UCSD-AML1 (cell line): ENCODE measurements around the gene COL1A2.

Experiments used
- DNase-seq: peaks from one replicate; lab custom pipeline; 2025; ENCODE audit not compliant: unreplicated experiment; lab: John Stamatoyannopoulos, UW

Gene COL1A2

DNA sequence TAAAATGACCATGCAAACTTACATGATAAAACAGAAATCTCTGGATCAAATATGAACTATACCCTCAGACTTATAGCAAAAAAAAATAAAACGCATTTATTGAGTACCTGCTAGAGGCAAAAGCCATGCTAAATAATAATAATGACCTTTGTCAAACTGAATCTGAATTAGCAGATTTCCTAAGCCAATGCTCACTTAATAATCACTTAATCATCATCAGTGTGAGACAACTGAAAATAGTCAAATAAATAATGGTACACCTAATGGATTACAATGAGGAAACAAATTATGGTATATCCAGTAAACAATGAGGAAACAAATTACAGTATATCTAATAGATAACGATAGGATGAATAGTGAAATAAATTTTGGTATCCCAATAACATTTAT is 37.6 kb downstream of the COL1A2 start:
- DNase-seq, result no peak

DNA sequence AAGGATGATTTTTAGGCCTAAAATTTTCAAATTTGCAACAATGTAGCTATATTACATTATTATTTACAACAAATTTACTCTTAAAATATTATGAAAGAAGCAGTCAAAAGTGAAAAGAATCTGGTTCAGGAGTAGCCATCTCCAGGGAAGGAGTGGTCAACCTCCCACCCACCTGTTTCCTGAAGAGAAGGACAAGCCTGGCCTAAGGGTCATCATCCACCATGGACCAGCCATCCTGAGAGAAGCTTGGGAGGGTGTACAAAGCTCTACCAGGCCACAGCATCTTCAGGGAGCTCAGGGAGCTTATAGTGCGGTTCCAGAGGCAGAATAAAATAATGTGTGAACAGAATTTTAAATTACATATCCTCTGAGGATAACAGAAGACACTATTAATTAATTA is 38.1 kb downstream of the COL1A2 start:
- no peak for DNase-seq

DNA sequence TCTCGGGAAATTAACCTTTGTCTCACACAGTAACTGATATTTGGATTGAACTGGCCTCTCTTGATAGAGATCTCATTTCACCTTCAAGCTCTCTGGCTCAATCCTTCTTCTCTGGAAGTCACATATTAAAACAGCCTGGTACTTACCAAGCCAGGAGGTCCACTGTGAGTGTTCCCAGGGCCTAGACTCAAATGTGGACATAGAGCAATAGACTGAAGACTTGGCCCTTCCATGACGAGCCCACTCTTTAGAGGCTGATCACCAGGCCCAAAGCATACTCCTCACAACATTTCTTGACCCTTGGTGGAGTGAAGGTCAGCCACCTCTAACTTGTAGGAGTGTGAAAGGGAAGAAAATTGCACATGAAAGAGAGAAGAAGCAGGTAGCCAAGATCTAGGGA is 38.5 kb downstream of the COL1A2 start:
- no peak for DNase-seq

DNA sequence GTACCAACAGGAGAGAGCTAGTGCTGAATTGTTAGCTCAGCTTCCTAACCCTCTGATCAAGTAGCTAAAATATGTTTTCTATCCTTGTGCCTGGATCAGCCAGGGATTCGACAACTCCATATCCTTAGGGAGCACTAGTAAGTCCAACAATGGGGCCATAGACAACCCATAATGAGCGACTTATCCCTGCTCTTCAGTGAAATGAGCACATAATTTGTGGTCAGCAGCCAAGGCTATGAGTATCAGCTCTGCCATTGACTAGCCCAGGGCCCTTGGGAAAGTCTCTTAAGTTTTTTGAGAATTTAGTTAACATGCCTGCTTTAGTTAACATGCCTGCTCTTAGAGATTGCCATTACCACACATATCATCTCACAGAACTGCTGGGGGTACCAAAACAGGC is 39.3 kb downstream of the COL1A2 start:
- DNase-seq, result no peak

DNA sequence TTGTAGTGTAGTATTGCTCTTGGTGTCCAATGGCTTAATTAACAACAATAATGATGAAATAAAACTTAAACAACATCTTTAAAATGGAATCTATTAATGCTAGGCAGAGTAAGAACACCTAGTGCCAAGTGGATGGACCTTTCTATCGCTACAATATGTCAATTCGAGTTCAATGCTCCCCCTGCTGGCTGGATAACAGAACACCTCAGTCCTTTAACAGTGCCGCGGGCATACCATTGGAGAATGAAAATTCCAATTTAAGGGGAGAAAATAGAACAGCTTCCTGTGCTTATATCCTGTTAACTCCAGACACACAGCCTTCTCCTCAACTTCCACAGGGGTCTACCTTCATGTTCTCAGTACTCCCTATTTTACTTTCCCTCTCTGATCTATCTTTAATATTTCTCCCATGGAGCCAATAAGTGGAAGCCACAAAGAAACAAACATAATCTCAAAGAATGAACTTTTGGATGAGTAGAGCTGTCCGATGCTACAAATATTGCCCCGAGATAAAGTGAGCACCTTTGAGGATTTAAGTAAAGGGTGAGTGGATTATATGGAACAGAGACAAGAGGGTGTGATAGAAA is 41.4 kb downstream of the COL1A2 start:
- DNase-seq, result peak; percentile 6

DNA sequence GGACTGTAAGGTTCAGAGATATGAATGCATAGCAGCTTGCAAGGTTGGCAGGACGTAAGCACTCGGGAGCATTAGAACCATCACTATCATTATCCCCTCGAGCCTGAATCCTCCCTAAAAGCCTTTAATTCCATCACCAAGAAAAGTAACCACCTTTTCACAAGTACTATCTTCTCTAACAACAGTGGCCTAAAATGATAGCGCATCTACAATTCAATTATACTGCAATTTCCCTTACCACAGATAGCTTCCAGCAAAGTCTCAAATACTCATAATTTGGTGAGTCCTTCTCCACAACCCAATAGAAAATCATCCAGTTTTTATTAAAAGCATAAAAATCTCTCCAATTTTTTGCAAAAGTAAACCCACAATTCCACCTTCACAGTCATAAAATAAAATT is 42.0 kb downstream of the COL1A2 start:
- DNase-seq, result no peak

DNA sequence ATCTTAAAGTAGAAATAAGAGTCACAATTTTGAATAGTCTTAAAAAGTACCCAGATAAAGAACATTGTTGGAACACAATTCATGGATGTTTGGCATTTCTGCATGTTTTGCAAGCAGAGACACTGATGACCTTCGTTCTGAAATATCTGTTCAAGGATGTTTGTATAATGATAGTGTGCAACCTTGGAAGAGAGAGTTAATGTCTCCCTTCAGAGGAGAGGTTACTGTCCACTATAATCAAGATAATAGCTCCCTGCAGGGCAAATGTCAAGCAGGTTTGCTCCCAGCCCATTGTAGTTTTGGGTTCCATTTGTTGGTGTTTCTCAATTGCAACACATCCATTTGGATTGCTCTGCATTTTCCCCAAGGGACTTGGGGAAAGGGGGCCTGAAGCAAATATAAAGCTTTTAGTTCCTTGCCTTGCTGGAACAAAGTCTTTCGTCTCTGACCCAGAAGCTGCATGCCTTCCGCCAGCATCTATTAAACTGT is 45.2 kb downstream of the COL1A2 start:
- DNase-seq, result no peak

DNA sequence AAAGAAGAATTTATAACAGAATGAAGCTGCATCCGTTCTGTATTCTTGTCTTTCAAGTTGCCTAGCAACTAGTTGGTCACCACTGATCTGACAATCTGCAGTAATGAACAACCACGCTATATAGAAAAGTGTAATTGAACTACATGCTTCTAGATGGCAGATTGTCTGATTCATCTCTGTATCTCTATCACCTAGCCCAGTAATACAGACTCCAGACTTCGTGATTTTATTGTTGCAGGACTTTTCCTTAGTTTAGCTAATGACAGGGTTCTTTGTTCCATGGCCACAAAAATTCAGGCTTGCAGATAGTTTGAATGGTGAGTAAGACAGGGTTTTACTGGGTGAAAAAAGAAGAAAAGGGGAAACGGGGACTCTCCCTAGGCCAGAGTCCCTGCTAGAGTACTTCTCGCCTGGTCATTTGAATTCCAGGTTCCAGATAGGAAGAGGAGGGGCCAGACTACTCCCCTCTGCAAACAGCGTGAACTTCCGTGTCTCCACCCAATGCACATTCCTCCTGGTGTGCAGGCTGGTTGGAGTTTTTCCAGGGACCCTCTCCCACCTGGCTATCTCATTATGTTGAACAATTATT is 45.9 kb downstream of the COL1A2 start:
- no peak for DNase-seq

DNA sequence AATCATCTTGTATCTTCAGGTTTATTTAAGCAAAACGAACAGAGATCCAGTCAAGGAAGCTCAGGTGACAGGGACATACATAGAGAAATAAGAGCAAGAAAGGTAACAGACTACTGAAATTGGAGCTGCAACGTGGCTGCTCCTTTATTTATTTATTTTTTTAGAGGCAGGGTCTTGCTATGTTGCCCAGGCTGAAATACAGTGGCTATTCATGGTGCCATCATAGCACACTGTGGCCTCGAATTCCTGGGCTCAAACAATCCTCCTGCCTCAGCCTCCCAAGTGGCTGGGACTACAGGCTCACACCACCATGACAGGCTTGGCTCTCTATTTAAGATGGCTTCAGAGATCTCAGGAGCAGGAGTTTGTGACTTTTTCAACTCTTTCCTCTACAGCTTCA is 46.4 kb downstream of the COL1A2 start:
- no peak for DNase-seq

DNA sequence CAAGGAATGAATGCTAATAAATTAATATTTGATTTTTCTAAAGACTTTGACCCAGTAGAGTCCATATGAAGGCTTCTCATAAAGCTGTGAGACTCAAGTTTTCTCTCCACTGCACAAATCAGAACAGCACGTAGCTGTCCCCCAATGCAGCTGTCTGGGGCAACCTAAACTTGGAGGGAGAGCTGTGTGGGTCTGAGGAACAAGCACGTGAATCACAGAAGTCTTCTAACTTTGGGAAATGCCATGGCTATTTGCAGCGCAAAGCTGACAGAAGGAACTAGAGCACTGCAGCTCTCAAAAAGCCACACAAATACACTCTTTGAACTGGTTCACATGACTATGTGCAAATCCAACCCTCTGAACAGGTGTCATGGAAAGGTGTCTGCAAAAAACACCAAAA is 47.9 kb downstream of the COL1A2 start:
- DNase-seq, result no peak

DNA sequence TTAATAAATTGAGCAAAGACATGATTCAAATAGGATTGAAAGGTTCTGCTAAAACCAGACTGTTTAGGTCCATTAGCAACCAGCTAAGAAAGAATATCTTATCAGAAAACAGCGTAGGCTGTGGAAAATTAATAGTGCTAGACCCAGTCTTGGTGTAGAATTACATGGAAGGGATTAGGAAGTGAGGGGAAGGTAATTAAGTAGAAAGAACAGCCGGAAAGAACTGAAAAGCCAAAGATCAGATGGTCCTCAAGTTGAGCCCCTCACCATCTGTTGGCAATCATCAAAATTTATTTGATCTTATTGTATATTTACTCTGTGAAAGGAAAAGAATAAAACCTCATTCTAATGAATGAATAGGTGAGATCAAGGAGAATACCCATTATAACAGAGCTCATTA is 50.1 kb downstream of the COL1A2 start:
- DNase-seq, result no peak

DNA sequence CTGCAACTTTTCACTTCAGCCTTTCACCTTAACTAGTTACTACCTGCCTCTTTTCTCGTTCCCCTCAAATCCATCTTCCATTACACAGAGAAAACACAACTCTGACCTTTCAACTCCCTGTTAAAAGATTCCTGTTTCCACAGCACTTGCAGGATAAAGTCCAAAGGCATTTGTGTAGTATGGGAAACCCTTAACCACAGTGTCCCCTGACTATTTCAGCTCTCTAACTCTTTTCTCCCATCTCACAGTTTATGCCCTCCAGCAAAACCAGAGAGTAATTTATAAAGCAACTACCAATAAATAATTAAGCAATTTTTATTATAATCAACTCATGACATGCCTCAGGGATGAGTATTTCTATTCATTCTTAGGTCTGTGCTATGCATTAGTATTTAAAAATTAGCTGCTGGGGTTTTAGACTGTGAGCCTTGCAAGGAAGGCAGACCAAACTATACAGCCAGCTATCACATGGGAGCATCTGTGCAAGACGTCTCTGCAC is 51.0 kb downstream of the COL1A2 start:
- DNase-seq, result no peak

DNA sequence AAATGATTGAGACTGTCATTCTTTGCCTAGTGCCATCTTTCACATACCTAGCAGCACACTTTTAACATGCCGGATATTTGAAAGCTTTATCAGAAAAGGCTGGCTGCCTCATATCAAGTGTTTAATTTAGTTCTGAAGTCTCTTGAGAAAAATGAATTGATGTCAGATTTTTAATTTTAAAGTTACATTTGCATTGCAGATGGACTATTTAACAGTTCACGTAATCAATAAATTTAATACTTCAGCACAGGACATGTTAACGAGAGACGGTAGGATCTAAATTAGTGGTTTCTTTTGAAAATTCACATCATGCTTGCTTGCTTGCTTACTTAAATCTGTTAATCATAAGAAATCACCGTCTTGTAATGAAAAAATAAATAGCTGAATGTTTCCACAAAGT is 51.6 kb downstream of the COL1A2 start:
- DNase-seq, result no peak

DNA sequence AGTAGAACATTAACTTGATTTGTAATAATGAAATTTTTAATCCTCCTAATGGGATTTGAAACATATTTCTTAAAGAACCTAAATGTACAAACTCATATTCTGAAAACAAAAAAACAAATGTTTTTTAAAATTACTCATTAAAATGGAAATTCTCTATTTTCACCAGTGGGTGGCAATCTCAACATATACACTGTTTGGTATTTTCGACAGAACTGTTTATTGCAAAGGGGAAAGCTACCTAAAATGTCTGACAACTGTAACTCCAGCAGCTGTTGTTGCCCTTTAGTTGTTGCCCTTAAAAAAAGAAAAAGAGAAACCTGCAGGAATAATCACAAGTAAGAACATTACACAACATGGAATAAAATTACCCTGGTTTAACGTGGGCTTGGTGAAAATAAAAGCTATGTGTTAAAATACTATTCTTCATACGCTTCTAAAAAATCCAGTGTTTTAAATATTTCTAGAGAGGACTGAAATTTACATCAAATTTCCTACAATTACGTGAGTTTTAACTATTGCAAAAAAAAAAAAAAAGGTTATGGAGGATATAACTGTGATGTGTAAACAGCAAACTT is 54.5 kb downstream of the COL1A2 start:
- no peak for DNase-seq

DNA sequence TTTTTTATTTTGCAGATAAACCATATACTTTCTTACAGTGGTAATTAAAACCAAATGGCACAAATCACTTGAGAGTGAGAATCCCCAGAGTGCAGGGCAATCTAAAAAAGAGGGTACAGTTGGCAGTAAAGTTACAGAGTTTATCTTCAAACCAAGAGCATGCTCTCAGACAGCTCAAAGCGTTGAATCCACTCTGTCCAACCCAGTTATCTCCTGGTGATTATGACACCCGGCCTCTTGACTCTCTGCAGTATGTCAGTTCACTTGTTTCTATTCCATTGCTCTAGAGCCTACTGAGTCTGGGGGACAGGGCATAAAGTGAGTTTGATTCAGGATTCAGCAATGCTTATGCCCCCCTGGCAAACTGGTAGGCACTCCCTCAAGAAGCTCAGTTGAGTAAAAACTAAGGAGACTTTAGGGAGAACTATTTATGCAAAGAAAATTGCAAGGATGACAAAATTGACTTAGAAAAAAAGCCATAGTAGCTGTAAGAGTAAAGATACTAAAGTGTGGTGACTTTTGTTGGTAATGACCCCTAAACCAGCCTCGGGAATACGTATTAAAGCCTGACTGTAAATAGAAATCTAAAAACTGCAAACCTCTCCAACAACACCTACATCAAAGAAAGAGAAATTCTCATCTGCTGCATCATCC is 55.5 kb downstream of the COL1A2 start:
- DNase-seq, result no peak

DNA sequence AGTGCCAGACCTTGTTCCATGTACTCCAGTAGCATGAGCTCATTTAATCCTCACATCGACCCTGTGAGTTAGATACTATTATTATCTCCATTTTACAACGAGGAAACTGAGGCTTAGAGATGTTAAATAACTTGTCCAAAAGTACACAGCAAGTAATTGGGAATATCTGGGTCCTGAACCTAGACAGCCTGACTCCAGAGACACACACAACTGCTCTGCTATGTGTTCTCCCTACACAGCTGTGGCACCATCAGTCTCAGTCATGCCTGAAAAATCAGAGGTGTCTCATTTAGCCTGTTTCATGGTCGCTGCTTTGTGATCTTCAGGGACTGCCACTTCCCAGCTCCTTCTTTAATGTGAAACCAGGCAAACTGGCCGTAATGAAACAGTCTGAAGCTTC is 56.5 kb downstream of the COL1A2 start:
- no peak for DNase-seq

DNA sequence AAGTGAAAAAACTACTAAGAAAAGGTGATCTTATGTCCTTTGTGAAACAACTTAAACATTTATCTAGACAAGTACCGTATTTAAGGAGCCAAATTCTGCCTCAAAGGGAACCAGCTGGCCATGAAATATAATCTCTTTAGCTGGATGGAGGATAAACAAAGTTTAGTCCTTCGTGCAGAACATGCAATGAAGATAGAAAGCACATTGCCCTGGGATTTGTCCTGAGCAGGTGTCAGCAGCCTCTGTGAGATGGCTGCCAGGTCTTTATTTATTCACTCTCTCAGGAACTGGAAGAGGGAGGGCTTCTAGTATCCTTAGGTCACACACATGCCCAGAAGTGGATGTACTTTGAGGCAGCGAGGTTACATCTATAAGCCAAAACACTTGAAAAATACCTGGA is 57.5 kb downstream of the COL1A2 start:
- no peak for DNase-seq

DNA sequence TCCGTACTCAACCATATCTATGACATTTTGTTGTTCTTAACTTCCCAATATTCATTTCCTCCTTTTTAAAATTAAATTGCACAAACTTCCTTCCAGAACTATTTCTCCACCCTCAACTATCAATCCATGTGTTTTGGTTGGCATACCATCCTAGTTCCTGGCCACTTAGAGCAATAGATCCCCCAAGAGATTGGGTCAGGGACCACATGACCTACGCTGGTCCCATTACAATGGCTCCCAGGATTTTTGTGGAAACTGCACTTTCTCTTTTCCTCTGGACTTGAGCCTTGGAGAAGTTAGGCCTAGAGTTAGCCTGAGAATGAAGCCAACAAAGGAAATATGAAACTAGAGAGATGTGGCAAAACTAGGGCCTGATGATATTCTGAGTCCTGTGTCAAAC is 59.2 kb downstream of the COL1A2 start:
- no peak for DNase-seq

DNA sequence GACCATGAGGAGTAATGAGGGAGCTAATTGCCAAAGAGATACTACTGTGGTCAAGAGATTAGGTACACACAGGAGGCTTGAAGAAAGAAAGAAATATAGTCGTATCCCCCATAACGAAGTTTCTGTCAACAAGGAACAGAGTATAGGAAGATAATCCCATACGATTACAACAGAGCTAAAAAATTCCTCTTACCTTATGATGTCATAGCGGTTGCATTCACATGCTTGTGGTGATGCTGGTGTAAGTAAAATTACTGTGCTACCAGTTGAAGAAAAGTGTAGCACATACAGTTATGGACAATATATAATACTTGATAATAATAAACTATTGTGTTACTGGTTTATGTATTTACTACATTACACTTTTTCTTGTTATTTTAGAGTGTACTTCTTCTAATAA is 63.3 kb downstream of the COL1A2 start:
- DNase-seq, result no peak

DNA sequence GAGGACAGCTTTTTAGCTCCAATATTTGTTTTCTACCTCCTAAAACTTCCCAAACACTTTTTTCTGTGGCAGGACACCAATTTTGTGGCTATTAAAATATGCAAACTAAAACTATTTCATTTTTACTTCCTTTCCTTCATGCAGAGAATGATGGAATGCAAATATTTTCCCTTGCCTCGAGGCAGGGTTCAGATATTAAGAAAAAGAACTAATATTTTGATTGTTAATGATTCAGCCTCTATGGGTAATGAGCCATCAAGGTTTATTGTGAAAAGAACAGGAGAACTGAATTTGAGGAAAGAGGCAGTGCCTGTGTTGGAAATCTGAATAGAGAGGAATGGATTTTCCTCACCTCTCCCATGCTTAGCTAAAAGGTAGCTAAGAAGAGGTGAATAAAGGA is 71.8 kb downstream of the COL1A2 start:
- no peak for DNase-seq

DNA sequence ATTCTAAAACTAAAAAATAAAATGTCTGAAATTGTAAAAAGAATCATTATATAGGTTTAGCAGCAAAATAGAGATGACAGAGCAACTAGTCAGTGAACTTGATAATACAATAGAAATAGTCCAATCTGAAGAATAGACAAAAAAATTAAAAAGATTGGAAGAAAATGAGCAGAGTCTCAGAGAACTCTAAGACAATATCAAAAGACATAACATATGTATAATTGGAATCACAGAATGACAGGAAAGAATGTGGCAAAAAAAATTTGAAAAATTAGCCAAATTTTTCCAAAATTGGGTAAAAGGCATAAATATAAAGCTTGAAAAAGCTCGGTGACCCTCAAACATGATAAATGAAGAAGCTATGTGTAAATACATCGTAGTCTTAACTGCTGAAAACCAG is 76.9 kb downstream of the COL1A2 start:
- DNase-seq, result no peak

DNA sequence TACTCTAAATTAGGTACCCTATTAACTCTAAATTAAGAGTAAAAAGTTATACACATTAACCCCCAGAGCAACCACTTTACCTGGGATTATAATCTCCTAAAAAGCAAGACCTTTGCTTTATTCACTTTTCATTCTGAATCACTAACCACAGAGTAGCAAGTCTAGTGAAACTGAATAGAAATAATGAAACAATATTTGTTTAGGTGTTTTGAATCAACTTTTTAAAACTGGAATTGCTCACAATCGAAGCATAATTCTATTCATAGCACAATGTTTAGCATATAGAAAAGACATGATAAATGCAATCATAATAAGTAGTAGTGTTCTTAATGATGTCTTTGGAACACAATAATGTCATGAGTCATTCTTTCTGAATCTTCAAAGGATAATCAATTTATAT is 77.9 kb downstream of the COL1A2 start:
- no peak for DNase-seq
